HG03103 (cell line): ENCODE data around the gene AHSG.

Experiments used
- ATAC-seq: cut with Tn5 transposase; IDR thresholded peaks from one replicate; pipeline ENCODE4 v1.9.1; 2021; ENCODE audit warnings: low read depth; ENCODE audit not compliant: unreplicated experiment

The AHSG gene

GRCh38 chr3:186590580-186591295 lies 22.1 kb upstream of the AHSG start:
- no peak for ATAC-seq

DNA sequence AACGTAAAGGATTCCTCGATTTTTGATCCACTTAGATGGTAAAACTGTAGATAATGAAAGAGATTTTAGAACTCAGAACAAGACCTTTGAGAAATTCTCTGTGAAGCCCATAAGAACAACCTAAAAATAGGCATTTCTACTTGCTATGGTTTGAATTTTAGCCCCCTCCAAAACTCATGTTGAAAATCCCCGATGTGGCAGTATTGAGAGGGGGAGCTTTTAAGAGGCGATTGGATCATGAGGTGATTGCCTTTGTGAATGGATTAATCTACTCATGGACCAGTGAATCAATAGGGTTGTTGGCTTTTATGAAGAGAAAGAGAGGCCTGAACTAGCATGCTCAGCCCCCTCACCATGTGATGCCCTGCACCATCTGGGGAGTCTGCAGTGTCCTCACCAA lies 20.2 kb upstream of the AHSG start:
- ATAC-seq: no peak

- no peak for ATAC-seq
Measured at GRCh38 chr3:186593862-186594261, 19.0 kb upstream of the AHSG start.

GRCh38 chr3:186594591-186595113 lies 18.2 kb upstream of the AHSG start:
- ATAC-seq: no peak

GRCh38 chr3:186596568-186597287 lies 16.1 kb upstream of the AHSG start:
- no peak for ATAC-seq

DNA sequence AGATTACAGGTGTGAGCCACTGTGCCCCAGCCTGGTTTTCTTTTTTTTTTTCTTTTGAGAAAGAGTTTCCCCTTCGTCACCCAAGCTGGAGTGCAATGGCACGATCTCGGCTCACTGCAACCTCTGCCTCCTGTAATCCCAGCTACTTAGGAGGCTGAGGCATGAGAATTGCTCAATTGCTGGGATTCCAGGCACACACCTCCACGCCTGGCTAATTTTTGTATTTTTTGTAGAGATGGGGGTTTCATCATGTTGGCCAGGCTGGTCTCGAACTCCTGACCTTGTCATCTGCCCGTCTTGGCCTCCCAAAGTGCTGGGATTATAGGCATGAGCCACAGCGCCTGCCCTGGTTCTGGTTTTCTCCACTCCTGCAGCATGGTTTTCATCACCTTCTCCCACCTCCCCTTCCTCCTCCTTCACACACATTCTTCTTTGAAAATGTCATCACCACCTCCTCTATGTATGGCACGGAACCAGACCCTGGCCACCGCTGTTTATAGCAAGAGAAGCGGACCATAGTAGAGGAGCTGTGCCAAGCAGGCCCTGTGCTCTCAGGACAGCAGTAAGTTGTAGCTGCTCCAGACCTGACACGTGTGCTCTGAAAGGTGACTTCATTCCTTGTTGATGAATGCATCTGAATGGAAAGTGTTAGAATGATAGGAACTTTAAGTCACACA lies 14.6 kb upstream of the AHSG start:
- no peak for ATAC-seq

DNA sequence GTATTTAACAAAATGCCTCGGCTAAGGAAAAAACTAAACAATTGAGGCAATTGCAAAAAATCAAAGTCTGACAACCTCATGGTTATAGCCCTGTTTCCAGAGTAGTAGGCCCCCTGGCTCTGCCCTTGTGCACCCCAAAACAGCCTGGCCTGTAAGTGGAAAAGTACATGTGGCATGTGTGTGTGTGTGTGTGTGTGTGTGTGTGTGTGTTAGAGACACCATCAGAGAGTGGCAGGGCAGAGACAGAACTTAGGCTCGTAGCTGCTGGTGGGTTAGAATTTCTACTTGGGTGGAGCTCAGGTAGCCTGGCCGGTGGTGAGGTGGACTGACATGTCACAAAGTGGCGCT lies 14.1 kb upstream of the AHSG start:
- no peak for ATAC-seq

- ATAC-seq: no peak
Measured at GRCh38 chr3:186599142-186599784, 13.6 kb upstream of the AHSG start.

GRCh38 chr3:186599785-186600166 lies 13.1 kb upstream of the AHSG start:
- no peak for ATAC-seq

DNA sequence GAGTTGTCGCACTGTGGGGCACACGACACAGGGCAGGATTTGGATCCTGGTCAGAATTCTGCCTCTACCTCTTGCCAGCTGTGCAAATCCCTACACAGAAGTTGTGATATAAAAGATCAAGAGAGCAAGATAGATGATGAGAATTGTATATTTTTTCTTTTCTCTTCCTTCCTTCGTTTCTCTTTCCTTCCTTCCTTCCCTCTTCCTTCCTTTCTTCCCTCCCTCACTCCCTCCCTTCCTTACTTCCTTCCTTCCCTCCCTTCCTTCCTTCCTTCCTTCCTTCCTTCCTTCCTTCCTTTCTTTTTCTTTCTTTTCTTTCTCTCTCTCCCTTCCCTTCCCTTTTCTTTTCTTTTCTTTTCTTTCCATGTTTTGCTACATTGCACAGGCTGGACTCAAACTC lies 12.0 kb upstream of the AHSG start:
- no peak for ATAC-seq

DNA sequence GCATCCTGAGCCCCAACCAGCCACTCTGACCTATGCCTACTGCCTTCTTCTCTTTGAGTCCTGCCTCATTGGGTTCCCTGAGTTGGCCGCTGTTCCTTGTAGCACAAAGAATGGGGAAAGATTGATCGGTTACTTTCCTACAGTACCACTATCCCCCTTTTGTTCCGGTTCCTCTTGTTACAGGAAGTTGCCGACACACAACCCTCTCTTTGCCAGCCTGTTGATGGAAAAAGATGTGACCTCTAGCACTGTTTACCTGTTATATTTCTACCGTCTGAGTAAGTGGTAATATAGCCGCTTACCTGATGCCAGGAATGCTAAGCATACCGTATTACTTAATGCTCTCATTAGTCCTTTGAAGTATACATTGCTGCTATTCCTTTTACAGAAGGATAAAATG lies 9.7 kb upstream of the AHSG start:
- no peak for ATAC-seq

- no peak for ATAC-seq
Measured at GRCh38 chr3:186605078-186605477, 7.8 kb upstream of the AHSG start.

- ATAC-seq: no peak
Measured at GRCh38 chr3:186605561-186606545, 7.0 kb upstream of the AHSG start.

DNA sequence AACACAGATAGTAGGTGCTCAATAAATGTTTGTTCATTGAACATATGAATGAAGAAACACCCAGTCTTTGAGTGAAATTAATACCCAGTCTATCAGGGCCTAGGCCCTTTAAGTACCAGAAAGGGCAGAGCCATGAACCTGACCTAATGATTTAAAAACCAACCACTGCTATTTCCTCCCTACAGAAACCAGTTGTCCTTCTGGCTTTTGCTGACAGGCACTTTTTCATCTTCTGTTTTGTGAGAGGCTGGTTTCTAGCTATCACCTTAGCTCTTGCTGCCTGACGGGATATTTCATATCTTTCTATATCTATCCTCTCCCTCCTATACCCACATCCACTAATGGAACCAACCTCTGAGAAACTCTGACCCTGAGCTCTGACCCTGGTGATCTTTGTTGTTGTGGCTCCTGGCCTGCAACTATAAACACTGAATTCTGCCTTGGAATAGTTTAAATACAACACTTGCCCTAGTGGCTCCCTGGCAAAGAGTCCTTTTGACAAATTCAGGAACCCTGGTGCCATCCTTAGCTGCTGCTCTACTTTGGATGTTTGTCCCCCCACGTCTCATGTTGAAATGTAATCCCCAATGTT lies 4.1 kb upstream of the AHSG start:
- no peak for ATAC-seq

GRCh38 chr3:186609247-186609868 lies 3.5 kb upstream of the AHSG start:
- ATAC-seq: no peak

DNA sequence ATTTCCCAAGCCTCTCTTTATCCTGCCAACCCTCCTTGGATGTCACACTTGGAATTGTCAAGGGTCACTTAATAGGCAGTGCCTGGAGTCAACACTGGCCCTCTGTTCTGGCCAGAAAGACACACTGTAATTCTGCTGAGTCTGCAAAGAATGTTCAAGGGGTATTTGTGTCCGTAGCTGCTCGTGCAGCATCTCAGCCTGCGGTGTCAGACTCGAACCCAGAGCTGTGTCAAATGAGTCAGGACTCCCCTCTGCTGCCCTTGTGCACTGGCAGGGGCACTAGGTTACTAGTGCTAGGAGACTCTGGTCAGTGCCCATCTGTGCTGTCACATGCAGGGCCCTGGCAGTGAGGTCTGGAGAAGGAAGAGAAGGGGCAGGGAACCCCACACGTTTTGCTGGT lies 795 bp upstream of the AHSG start:
- no peak for ATAC-seq

DNA sequence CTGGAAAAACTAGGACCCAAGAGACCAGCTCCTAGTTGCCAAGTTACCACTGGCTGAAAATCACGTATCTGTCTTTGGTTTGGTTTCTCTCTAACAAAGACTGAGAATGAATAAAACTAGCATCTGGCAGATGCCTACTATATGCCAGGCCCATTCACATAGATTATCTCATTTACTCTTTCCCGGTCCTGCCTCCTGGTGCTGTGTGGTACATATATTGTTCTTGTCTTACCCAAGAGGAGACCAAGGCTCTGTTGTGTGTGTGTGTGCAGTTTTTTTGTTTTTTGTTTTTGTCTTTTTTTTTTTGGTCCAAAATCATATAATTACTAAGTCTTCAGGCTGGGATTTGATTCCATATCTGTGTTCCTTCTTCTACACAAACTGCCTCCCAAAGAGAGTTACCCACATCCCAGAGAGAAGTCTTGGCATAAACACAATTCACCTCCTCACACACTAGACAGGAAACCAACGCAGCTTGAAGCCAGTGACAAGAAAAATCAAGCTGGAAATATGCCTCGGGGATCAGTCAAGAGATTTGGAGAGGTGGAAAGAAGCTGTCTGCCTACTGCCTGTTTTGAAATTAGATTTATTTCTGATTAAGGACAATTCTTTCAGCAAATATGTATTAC lies 891 bp downstream of the AHSG start:
- ATAC-seq: no peak

DNA sequence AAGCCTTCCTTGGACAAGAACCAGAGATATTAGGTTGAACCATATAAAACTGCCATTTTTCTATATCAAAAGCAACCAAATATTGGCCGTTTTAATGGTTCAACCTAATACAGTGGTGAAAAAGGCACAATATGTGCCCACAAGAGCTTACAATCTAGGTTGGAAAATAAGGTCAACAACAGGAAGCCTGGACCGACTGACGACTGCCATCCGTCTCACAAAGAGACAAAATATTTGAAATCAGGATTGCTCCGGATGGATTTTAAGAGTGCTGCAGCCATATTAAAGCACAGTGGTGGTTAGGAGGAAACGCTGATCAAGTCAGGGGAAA lies 1.4 kb downstream of the AHSG start:
- no peak for ATAC-seq
